GM21786 (cell line): Measurements from ENCODE around the gene APLP2.
"Not testable (repeated sequence)": the region's sequence is repeated elsewhere in the genome, so short reads cannot be mapped to it uniquely, and the experiment has no call there.

Experiments
- ATAC-seq: cut with Tn5 transposase; IDR thresholded peaks from one replicate; pipeline ENCODE4 v1.9.1; 2021; ENCODE audit not compliant: unreplicated experiment

The APLP2 gene

DNA sequence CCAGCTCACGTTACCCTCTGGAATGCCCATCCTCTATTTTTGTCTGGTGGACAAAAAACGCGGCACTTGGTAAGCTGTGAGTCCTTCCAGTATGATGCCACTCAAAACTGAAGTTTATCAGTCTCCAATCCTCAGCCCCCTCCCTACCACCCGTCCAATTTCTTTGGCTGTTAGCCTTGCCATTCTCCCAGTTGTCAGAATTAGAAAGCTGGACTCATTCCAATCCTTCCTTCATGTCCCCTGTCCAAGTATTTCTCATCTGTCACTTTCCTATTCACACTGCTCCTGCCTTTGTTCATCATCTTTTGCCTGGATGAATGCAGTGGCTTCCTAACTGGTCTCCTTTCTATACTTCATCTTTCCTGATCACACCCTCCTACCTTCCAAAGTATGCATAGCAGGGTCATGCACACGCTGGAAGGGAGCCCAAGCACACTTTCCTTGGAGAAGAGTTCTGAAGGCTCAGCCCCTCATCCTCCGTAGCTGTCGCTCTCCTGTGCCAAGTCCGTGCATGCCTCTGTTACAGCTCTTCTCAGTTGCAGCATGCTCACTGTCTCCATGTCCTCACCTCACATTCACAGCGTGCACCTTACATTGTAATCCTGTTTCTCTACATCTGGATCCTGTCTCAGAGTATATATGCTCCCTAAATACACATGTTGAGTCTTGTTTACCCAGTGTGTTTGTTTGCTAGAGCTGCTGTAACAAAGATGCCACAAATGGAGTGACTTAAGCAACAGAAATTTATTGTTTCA lies 19.4 kb downstream of the APLP2 start:
- no peak for ATAC-seq

DNA sequence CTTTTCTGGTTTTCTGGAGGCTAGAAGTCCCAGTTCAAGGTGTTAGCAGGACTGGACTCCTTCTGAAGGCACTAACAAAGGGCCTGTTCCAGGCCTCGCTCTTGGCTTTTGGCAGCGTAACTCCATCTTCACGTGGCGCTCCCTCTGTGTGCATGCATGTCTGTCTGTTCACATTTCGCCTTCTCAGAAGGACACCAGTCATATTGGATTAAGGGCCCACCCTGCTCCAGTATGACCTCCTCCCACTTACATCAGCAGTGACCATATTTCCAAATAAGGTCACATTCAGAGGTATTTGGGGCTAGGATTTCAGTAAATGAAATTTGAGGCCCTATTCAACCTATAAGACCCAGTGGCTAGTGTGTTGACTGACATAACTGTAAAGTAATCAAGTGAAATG lies 20.0 kb downstream of the APLP2 start:
- no peak for ATAC-seq

DNA sequence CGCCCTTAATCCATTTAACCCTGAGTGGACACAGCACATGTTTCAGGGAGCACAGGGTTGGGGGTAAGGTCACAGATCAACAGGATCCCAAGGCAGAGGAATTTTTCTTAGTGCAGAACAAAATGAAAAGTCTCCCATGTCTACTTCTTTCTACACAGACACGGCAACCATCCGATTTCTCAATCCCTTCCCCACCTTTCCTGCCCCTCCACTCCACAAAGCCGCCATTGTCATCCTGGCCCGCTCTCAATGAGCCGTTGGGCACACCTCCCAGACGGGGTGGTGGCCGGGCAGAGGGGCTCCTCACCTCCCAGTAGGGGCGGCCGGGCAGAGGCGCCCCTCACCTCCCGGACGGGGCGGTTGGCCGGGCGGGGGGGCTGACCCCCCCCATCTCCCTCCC lies 20.8 kb downstream of the APLP2 start:
- ATAC-seq, result not testable (repeated sequence)

DNA sequence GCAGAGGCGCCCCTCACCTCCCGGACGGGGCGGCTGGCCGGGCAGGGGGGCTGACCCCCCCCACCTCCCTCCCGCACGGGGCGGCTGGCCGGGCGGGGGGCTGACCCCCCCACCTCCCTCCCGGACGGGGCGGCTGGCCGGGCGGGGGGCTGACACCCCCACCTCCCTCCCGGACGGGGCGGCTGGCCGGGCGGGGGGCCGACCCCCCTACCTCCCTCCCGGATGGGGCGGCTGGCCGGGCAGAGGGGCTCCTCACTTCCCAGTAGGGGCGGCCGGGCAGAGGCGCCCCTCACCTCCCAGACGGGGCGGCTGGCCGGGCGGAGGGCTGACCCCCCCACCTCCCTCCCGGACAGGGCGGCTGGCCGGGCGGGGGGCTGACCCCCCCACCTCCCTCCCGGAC lies 21.5 kb downstream of the APLP2 start:
- not testable (repeated sequence) for ATAC-seq

DNA sequence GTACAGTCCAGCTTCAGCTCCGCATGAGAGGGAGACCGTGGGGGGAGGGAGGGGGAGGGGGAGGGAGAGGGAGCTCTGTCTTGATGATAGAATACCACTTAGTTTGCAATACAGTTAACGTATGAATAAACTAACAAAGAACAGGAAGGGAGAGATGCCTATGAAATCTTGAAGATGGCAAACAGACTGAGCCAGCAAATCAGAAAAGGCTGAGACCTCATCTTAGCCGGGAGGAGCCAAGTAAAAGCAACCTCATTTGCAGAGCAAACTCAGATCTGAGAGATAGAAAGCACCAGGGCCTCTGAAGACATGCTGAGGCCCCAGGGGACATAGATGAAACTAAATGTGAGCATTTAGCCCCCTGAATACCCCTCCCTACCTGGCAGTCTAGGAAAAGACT lies 23.0 kb downstream of the APLP2 start:
- no peak for ATAC-seq

DNA sequence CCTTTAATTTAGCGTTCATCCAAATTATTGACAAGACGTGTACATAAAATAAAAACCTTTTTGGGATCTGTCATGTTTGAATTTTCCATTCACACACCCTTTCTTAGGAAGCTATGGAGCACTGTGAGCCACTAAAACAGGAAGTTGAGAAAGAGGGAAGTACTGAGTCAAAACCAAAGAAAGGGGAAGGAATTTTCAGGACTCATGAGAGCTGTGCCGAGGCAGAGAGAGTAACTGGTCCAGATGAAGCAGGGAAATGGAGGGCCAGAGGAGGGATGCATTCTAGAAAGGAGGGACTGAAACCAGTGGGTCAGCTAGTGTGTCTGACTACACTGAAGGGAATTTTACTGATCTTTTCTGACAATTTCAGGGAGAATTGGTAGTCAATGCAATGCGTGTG lies 24.9 kb downstream of the APLP2 start:
- ATAC-seq, result no peak

DNA sequence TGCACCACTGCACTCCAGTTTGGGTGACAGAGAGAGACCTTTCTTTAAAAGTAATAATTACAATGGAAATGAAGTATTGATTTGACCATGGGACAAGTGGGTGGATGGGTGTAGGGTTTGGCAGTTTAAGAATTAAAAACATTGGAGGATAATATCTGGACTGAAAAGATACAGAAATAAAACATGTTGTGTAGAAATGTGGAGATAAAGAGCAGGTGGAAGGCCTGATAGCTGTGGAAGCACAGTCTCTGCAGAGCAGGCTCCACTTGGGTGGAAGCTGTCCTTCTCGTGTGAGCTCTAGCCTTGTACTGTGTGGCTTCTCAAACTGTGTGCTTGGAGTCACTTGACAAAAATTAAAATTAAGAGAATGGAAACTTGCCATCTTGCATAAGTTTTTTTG lies 25.6 kb downstream of the APLP2 start:
- ATAC-seq, result no peak

DNA sequence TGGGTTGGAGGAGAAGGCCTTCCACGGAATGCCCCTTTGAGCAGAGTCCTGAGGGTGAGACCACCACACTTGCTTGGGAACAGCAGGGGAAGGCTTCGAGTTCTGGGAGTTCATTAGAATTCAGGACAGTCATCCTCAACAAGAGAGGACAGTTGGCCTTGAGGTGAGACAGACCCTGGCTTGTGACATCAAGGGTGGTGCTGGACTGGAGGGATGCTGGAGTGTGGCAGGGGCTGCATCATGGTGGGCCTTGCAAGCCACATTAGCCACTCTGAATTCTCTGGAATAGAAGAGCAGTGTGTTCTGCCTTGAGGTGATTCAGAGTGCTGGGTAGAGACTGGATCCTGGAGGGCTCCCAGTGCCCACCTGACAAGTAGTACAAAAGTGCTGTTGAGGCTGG lies 26.3 kb downstream of the APLP2 start:
- ATAC-seq, result no peak

DNA sequence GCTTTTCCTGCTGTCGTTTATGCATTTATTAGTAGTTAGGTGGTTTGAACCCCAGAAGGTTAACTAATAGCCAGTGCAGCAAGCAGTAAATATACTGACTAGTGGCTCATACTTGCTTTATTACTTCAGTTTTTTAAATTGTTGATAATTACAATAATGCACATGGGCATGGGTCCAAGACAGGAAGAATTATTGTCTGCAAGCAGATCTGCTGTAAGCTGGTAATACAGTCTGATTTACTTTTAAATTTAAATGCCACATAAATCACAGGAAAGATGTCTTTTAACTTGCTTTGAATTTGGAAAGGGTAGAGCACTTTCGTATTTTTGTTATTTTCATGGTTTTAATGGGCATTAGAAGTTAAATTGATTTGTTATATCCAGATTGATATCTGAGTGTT lies 27.1 kb downstream of the APLP2 start:
- no peak for ATAC-seq

DNA sequence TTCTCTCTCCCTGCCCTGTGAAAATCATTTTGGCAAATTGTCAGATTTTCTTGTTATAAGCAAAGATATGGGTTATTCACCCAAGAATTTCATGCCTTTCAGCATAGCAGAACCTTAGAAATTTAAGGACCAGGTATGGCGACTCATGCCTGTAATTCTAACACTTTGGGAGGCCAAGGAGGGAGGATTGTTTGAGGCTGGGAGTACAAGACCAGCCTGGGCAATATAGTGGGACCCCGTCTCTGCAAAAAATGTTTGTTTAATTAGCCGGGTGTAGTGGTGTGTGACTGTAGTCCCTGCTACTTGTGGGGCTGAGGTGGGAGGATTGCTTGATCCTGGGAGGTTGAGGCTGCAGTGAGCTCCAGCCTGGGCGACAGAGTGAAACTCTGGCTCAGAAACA lies 27.6 kb downstream of the APLP2 start:
- ATAC-seq, result no peak

DNA sequence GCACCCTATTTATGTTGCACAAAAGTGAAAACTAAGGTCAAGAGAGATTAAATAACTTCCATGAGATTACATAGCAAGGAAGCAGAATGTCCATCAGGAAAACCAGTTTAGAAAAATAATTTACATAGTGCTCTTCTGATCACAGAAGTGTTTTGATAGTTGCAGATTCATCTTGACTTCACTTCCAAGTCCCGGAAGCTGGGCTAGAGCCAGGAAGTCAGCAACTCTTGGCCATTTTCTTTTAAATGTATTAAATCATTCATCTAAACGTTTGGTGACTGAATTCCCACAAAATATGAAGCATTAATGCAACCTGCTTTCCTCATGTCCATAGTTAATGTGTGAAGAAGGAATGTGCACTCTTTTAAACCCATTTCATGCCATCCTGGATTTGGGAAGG lies 29.7 kb downstream of the APLP2 start:
- no peak for ATAC-seq

DNA sequence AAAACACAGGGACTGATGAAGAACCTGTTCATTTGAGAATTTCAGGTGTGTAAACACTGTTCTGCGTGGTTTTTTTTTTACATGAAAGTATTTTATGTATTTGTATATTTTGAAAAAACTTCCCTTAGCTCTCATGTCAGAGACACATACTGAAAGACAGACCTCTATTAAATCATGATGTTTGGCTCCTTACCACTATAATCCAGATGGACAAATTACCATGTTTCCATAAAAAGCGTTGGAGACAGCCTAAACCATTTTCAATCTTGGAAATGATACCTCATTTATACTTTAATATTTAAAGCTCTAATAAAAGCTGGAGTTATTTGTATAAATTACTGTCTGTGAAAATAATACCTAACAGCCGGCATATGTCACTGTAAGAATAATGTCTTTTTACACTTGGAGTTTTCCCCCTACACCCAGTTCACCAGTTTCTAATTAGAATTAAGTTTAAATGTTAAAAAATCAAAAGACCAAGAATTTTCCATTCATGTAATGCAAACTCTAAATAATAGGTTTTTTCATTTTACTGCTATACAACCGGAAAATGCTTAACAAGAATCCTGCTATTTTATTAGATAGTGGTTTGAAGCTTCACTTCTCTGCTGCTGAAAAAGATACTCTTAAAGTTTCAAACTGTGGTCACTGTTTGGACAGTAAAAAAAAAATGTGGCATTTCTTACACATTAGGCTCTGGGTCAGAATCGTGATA lies 30.8 kb downstream of the APLP2 start:
- ATAC-seq, result no peak

DNA sequence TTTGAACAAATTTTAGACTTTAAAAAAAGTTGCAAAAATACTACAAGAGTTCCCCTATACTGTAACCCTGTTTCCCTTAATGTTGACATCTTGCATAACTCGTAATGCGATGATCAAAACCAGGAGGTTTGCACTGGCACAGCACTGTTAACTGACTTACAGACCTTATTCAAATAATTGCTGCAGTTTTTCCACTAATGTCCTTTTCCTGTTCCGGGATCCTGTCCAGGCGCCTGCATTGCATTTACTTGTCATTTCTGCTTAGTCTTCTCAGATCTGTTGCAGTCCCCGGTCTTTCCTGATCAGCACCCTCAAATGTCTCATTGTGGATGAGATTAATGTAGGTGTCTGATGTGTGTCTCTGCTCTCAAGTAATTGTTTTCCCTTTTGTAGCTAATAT lies 32.0 kb downstream of the APLP2 start:
- ATAC-seq, result no peak

DNA sequence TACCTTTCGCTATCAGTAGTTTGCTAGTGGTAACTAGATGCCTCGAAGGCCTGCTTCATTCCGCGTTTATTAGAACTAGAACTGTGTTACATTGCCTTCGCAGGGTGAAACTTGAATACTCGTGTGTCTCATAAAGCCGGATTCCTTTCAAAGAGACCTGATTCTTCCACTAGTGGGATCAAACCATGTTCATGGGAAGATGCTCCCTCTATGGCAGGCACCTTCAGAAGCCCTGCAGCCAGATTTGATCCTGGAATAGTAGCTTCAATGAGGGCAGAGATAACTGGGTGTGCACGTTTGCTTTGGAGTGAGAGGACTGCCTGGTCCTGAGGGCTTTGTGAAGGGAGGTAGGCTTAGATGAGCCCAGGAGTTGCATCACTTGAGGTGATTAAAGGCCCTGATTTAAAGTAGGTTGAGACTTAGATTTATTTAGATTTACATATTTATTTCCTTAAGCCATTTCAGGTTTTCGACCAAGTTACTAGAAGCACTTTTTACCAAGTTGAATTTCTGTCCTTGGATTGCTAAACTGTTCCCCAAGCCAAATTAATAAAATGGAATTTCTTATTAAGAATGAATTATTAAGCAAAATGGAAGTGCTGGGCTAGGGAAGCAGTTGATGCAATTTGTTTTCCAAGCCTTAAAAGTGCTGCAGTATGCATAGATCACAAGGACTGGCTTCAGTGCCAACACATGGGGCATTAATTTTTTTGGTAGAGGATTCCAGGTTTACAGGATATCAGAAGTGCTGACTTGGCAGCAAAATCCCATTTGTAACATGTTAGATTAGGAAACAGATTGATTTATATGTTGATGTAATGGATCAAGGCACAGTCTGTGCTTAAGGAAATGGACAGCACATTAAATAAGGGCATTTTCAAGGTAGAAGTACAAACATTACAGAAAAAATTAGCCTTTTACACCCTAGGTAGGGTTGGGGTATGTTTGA lies 32.9 kb downstream of the APLP2 start:
- no peak for ATAC-seq

DNA sequence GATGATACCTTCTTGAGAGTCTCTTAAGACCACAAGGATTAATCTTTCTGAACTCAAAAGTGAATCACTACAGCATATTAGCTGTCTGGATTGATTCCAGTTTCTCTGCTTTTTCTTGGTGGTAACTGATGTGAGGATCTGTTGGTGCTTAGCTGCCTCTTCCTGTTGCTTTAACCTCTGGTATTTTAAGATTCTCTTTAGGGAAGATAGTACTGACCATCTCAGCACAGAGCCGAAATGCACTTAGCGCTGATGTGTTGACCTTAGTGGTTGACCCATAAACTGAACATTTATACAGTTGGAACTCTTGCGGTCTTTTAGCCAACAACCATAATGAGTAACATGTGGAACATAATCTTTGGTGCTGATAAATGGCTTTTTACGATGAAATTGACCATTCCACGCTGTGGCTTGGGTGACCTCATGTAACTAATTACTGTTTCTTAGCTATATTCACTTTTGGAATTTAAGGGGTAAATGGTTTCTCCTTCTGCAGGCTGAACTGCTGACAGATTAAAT lies 33.7 kb downstream of the APLP2 start:
- no peak for ATAC-seq

DNA sequence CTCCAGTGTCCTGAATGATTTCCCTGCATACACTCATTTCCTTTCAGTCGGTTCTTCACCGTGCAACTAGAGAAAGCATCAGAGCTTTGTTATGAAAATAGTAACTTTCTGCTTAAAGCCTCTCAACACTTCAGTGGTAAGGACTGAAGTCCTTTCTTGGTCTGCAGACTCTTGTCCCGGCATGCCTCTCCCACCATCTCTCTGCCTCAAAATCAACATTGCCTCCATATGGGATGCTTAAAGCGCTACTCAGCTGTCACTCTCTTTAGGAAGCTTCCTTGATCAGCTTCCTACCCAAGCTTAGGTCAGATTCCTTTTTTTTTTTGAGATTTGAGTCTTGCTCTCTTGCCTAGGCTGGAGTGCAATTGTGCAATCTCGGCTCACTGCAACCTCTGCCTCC lies 36.7 kb downstream of the APLP2 start:
- no peak for ATAC-seq

DNA sequence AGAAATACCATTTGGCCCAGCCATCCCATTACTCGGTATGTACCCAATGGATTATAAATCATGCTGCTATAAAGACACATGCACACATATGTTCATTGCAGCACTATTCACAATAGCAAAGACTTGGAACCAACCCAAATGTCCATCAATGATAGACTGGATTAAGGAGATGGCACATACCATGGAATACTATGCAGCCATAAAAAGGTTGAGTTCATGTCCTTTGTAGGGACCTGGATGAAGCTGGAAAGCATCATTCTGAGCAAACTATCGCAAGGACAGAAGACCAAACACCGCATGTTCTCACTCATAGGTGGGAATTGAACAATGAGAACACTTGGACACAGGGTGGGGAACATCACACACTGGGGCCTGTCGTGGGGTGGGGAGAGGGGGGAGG lies 39.0 kb downstream of the APLP2 start:
- ATAC-seq, result not testable (repeated sequence)

DNA sequence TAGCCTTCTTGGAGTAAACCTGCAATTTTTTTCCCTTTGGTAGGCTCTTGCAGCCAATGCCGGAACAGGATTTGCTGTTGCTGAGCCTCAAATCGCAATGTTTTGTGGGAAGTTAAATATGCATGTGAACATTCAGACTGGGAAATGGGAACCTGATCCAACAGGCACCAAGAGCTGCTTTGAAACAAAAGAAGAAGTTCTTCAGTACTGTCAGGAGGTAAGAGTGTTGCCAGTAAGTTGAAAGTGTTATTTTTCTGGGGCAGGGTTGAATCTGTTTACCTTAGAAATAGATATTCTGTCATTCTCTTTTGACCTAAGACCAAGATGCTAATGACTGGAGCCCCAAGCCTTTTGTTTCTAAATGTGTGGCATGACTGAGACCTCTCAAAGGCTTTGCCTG lies 39.7 kb downstream of the APLP2 start:
- ATAC-seq, result no peak

DNA sequence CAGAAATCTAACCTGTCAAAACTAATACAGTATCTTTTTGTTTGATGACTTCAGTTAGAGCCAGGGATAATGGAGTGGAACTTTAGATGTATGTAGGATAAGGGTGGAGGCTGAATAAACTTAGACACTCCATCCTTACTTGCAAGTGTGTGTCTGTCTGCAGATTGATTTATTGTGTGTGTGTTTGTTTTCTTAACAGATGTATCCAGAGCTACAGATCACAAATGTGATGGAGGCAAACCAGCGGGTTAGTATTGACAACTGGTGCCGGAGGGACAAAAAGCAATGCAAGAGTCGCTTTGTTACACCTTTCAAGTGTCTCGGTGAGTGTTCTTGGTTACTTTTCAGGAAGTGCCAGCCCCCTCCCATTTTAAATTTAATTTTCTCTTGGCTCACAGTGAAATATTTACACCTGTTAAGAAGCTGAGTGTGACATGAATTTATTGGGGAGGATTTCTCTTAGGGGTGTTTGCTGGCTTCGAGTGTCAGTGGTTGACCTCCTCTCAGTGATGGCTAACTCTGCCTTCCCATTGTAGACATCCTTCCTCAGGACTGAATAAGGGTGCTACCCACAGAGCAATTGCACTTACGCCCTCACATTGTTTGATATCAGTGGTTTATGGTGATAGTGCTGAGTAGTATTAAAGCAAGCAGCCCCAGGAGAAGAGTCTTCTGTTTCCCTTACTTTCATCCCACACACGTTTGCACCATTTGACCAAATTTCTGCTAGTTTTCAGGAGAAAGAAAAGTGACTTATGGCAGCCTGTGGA lies 40.8 kb downstream of the APLP2 start:
- ATAC-seq, result no peak

DNA sequence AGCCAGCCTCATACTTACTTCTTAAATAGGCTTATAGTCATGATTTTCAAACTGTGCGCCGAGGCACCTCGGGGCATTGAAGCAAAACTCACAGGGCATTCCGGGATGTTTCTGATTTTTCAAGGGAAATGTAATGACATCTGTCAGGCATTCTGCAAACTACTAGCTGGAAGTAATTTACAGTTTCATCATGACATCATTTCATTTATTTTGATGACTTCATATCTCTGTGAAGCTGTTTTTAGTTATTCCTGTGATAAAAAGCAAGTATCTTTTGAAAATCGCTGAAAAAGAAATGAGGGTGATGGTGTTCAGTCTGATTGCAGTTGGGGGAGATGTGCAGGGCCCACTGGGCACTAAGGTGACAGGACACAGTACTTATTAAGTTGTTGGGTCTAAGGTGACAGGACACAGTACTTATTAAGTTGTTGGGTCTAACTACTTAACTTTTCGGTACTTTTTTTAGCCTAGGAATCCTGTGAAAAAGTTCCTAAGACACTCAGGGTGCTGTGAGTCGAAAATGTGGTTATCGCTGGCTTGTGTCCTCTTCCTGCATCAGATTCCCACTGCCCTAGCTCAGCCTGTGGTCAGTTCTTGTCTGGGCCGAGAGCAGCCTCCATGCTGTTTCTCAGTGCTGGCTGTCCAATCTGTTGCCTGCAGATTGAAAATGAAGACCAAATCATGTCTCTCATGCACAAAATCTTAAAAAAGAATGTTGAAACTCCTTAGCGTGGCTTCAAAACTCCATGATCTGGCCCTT lies 42.6 kb downstream of the APLP2 start:
- no peak for ATAC-seq
